SK-N-MC (cell line): ENCODE results near the gene SRP14.

Source experiments
- EZH2 ChIP-seq: fragments of 200-600 bp; sonication (generic); IDR thresholded peaks from one replicate; pipeline ENCODE4 v1.6.1; 2017; ENCODE audit warnings: antibody characterized with exemption
- FOXP2 ChIP-seq: optimal IDR thresholded peaks from 2 replicates; pipeline ENCODE3; 2011; ENCODE audit warnings: mild to moderate bottlenecking, moderate library complexity; ENCODE audit not compliant: insufficient read depth; ENCODE audit errors: extremely low read length, control extremely low read depth
- POLR2AphosphoS5 ChIP-seq: IDR thresholded peaks from 2 replicates; pipeline ENCODE4 v1.6.1; 2012; ENCODE audit warnings: mild to moderate bottlenecking, low read depth, low read length, borderline replicate concordance

GRCh38 chr15:40052604-40053003, 13.6 kb upstream of the SRP14 start:
- TF ChIP-seq EZH2 = no peak
- no peak for TF ChIP-seq POLR2AphosphoS5
- TF ChIP-seq FOXP2 = no peak
